Stimulated activated CD8-positive, alpha-beta memory T cell treated with anti-CD3 and anti-CD28 coated beads, Interleukin-15, amount 100 ng/mL, for 1 hour (primary cell): ENCODE measurements around the gene PEMT.

Source experiments
- DNase-seq: peaks from one replicate; pipeline ENCODE4 v3.0.0-alpha.2; 2020; ENCODE audit warnings: low read depth

Gene PEMT

DNA sequence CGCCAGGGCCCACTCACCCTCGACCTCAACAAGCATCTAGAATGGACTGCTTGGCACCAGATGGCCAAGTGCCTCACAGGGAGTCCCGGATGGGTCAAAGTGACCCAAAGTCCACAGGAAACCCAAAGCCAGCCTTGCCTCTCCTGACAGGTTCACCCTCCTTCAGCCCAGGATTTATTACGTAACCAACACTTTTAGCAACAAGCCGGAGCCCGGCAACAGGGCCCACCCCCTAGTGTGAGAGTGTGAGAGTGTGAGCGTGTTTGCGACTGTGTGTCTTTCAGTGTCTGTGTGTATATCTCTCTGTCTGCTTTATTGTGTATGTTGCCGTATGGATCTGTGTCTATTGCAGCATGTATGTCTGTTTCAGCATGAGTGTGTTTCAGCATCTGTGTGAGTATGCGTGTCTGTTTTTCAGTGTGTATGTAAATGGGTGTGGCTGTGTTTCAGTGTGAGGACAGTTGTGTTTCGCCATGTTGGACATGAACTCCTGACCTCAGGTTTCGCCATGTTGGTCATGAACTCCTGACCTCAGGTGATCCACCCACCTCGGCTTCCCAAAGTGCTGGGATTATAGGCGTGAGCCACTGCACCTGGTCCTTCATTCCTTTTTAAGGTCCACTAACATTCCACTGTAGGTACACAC lies 13.7 kb upstream of the PEMT start:
- DNase-seq, result no peak

DNA sequence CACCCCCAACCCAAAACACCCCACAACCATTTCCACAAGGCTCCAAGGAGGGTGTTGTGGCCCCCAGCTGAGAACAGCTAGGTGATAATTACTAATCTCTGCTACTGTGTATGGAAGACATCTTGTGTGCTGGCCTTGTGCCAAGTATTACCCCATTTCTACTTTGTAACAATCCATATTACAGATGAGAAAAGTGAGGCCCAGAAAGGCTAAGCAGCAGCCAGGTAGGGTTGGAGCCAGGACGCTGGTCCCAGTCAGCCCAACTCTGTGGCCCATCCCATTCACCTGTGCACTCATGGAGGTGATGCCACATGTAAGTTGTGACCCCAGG lies 12.4 kb upstream of the PEMT start:
- no peak for DNase-seq

DNA sequence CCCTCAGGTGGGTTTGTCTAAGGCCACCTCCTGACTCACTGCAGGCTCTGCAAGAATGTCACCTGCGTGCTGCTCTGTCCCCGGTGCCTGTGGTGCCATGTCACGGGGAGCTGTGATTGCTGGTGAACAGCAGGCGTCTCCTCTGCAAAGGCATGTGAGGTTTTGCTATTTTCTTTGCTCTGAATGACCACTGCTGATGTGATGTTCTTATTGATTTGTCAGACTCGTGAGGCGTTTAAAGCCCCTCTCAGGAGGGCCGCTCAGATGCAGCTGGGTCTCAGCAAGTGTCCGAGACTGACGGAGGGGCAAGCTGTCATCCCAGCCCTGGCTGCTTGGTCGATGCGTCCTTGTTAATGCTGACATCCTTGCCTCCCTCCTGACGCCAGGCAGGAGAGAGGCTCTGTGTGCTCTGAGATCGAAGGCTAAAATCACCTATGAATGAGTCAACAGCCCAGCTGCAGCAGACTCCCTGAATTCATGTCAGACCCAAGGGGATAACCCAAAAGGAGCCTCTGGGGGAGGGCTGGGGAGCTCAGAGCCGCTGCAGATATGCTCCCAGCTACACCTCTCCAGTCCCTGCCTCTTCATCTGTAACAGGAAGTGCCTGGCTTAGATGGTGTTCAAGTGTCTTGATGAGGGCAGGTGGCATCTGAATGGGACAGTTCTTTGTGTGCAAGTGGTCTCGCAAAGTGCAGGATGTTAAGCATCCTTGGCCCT lies 11.8 kb upstream of the PEMT start:
- no peak for DNase-seq

- no peak for DNase-seq
Measured at GRCh38 chr17:17599965-17600364, 8.5 kb upstream of the PEMT start.

- DNase-seq, result no peak
Measured at GRCh38 chr17:17598003-17598402, 6.5 kb upstream of the PEMT start.

- DNase-seq, result no peak
Measured at GRCh38 chr17:17595755-17596154, 4.2 kb upstream of the PEMT start.

- no peak for DNase-seq
Measured at GRCh38 chr17:17593222-17593620, 1.7 kb upstream of the PEMT start.

- DNase-seq, result no peak
Measured at GRCh38 chr17:17590883-17591354, 589 bp downstream of the PEMT start.

- no peak for DNase-seq
Measured at GRCh38 chr17:17590141-17590751, 1.3 kb downstream of the PEMT start.

GRCh38 chr17:17587614-17588337 lies 3.7 kb downstream of the PEMT start:
- DNase-seq, result no peak

DNA sequence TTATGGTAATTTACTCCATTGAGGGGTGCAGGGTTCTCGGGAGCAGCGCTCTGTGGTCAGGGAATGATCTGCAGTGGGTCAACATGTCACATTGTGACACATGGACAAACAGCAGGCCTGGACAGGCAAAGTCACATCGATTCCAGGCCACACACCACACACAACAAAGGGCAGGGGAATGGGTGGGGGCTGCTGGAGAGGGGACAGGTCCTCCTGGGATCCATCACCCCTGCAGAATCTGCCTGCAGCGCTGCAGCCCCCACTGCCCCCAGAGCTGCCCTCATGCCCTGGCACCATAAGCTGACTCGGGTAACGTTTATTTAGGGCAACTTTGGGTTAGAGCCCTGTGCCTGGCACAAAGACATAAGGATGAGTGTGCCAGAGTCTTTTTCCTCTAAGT lies 9.1 kb downstream of the PEMT start:
- no peak for DNase-seq

DNA sequence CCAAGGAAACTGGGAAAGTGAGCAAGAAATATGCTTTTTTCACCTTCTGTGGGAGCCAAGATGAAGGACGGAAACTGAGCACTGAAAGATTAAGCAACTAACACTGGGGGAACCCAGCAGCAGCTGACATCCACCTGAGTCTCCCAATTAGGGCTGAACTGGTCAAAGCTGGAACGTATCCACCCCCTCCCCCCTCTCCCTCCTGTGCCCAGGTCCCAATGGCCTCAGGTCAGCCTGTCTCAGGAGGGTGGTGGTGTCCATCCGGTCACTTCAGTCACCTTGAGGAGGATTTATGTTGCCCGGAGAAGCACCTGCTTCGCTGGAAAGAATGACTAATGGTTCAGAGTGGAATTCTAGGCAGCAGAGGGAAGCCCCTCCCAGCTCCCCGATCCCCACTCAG lies 10.0 kb downstream of the PEMT start:
- DNase-seq, result no peak

DNA sequence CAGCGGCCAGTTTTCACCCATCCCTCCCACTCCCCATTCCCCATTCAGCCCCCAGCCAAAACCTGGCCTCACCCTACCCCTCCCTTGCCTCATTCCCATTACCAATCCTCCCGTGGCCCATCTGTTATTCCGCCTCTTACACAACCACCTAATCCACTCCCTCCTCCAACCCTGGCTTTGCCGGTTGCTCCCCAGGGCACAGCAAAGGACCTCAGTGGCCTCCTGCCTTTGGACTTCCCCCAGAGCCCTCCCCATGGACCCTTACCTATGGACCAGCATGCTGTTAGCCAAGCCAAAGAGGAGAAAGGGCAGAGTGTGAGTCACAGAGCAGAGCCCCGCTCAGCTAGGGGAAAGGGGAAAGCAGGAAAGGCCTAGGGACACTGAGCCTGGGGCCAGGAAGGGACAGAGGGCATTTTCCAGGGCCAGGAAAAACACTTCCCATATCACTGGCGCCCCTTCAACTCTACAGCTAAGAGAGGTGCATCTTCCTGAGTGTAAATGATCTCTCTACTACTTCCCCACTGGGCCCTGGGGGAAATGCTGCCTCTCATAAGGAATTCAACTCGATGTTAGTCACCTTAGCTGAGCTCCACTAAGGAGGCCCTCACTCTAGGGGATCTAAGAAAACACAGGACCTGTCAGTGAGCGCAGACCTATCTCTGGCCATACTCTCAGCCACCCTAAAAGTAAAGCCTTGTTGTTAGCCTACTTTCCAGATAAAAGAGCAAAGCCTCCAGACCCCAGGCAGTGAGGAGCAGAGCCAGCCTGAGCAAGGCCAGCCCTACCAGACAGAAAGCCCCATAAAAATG lies 10.6 kb downstream of the PEMT start:
- DNase-seq, result no peak

GRCh38 chr17:17579691-17580090 lies 11.8 kb downstream of the PEMT start:
- no peak for DNase-seq

GRCh38 chr17:17577373-17577772 lies 14.1 kb downstream of the PEMT start:
- DNase-seq, result no peak

GRCh38 chr17:17576772-17577234 lies 14.7 kb downstream of the PEMT start:
- DNase-seq, result no peak

GRCh38 chr17:17575360-17576251 lies 15.9 kb downstream of the PEMT start:
- DNase-seq, result no peak

DNA sequence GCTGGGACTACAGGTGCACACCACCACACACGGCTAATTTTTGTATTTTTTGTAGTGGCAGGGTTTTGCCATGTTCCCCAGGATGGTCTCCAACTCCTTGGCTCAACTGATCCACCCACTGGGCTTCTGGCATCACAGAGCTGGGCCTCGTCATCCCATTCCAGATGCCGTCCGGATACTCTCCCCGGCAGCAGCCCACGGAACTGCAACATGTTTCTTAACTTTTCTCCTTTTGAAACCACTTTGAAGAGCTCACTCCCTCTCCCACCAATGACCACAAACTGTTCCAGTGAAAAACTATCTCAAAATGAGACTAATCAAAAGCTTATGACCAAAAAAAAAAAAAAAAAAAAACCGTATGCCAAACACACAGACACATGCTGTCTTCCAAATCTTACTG lies 17.6 kb downstream of the PEMT start:
- no peak for DNase-seq

- no peak for DNase-seq
Measured at GRCh38 chr17:17572010-17572785, 19.3 kb downstream of the PEMT start.
